HAP-1 (cell line): Measurements from ENCODE around the gene ZNF639.
"Not testable (repeated sequence)": the region's sequence is repeated elsewhere in the genome, so short reads cannot be mapped to it uniquely, and the experiment has no call there.

Experiments used
- DNase-seq, 2 experiments: peaks; one replicate each; pipeline ENCODE4 v3.0.0-alpha.2; 2016 to 2020; ENCODE audit warnings: low spot score in 2 of 2
- H3K27me3 ChIP-seq: fragments of 250-450 bp; sonication (Bioruptor Pico); 2 replicates; pipeline ENCODE4 v1.5.1; 2020; ENCODE audit warnings: low read depth, mild to moderate bottlenecking, moderate library complexity
- H3K36me3 ChIP-seq: fragments of 250-450 bp; sonication (Bioruptor Pico); replicated peaks from 2 replicates; pipeline ENCODE4 v1.5.1; 2020; ENCODE audit warnings: mild to moderate bottlenecking
- H3K4me1 ChIP-seq: fragments of 250-450 bp; sonication (Bioruptor Pico); 2 replicates; pipeline ENCODE4 v1.5.1; 2020; ENCODE audit warnings: mild to moderate bottlenecking
- H3K4me3 ChIP-seq: fragments of 250-450 bp; sonication (Bioruptor Pico); 2 replicates; pipeline ENCODE4 v1.5.1; 2020; ENCODE audit warnings: mild to moderate bottlenecking, moderate library complexity
- H3K9me3 ChIP-seq: fragments of 250-450 bp; sonication (Bioruptor Pico); 2 replicates; pipeline ENCODE4 v1.5.1; 2020; ENCODE audit warnings: mild to moderate bottlenecking, moderate library complexity
- in situ Hi-C: fragments of 300-500 bp; cut with MboI; formaldehyde crosslinking; loops from 3 replicates; pipeline ENCODE4 v1.14.3; 2020; ENCODE audit warnings: low sequenced_read_pairs, inconsistent platforms, mixed read lengths

Gene ZNF639, protein sequence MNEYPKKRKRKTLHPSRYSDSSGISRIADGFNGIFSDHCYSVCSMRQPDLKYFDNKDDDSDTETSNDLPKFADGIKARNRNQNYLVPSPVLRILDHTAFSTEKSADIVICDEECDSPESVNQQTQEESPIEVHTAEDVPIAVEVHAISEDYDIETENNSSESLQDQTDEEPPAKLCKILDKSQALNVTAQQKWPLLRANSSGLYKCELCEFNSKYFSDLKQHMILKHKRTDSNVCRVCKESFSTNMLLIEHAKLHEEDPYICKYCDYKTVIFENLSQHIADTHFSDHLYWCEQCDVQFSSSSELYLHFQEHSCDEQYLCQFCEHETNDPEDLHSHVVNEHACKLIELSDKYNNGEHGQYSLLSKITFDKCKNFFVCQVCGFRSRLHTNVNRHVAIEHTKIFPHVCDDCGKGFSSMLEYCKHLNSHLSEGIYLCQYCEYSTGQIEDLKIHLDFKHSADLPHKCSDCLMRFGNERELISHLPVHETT

GRCh38 chr3:179322286-179323196 is at the start of gene ZNF639:
Gene ZNF639, plus strand, starts transcription at chr3:179323031. Its CDS starts 5,263 bp downstream, at chr3:179328294.
- peak; percentile 83 to 93 for DNase-seq
- in situ Hi-C loops = loop anchor here (10.0 to 25.0 kb wide), 3 partner anchors 185 to 885 kb away; partner anchors contain the start of genes ACTL6A and PIK3CA
- H3K27me3 ChIP-seq = no peaks in the 10 kb centered on the region
- H3K36me3 ChIP-seq = peaks cover 19% of the 10 kb centered on the region
- peaks cover 19% of the 10 kb centered on the region for H3K4me1 ChIP-seq
- peak within 1 kb of the TSS; percentile 87 for H3K4me3 ChIP-seq
- H3K9me3 ChIP-seq = no peaks in the 10 kb centered on the region

GRCh38 chr3:179274434-179274833 is 48.4 kb upstream of the ZNF639 start:
- DNase-seq, H3K36me3 ChIP-seq, H3K27me3 ChIP-seq, H3K4me1 ChIP-seq, H3K4me3 ChIP-seq, H3K9me3 ChIP-seq, in situ Hi-C loops: not testable (repeated sequence)

DNA sequence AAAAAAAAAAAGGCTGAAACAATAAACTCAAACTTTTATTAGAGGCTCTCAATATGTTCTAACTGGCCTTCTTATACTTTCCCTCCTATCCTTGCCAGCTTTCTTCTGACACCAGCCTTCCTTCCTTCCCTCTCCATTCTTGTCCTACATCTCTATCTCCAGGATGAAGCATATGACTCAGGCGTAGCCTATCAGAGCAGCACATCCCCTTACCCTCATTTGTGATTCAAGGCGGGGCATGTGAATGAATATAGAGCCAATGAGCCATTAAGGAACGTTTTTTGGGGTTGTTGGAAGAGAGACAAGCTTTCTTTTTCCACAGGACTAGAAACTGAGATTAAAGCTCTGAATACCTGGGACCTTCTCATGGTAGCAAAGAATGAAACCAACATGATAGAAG is 46.8 kb upstream of the ZNF639 start:
- no peak for DNase-seq
- Histone ChIP-seq H3K27me3 (no peaks in the 10 kb centered on the region), H3K36me3 (no peaks in the 10 kb centered on the region), H3K4me1 (no peaks in the 10 kb centered on the region), H3K9me3 (no peaks in the 10 kb centered on the region), H3K4me3 (no peak overlapping the region)
- in situ Hi-C loops = no loop called here

DNA sequence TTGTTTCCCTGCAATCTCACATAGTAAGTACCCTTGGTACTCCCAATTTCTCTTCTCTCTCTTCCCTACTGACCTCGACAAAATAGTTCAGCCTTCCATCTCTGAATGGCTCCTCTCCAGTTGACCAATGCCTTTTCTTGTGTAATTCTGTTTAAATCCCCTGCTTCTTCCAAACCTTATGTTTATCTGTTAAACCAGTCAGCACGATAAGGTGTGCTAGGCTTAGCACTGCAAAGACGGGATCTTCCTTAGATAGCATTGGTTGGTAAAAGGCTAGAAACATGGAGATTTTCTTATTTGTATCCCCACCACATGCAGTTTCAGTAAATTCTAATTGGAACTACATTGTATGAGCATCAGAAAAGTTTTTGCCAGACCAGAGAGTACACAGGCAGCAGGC is 46.1 kb upstream of the ZNF639 start:
- no peak for DNase-seq
- no peaks in the 10 kb centered on the region for H3K36me3 ChIP-seq
- in situ Hi-C loops = no loop called here
- no peaks in the 10 kb centered on the region for H3K4me1 ChIP-seq
- no peak overlapping the region for H3K4me3 ChIP-seq
- no peaks in the 10 kb centered on the region for H3K27me3 ChIP-seq
- no peaks in the 10 kb centered on the region for H3K9me3 ChIP-seq

- Histone ChIP-seq H3K4me1 (no peaks in the 10 kb centered on the region), H3K4me3 (no peak overlapping the region), H3K36me3 (no peaks in the 10 kb centered on the region), H3K27me3 (no peaks in the 10 kb centered on the region), H3K9me3 (no peaks in the 10 kb centered on the region)
- no peak for DNase-seq
- in situ Hi-C loops = no loop called here
These were observed 44.7 kb upstream of the ZNF639 start for GRCh38 chr3:179278151-179278550.

- H3K27me3 ChIP-seq = no peaks in the 10 kb centered on the region; the same call in 1 of the 2 replicates
- H3K9me3 ChIP-seq = no peaks in the 10 kb centered on the region
- H3K4me1 ChIP-seq = peaks cover under 1% of the 10 kb centered on the region; the same call in 1 of the 2 replicates
- in situ Hi-C loops = no loop called here
- DNase-seq = peak in 1 of 2 experiments; percentile 7
- H3K36me3 ChIP-seq = no peaks in the 10 kb centered on the region
- H3K4me3 ChIP-seq = no peak overlapping the region
These were observed 43.7 kb upstream of the ZNF639 start for GRCh38 chr3:179278932-179279693.

GRCh38 chr3:179279837-179280236 is 43.0 kb upstream of the ZNF639 start:
- Histone ChIP-seq H3K27me3 (no peaks in the 10 kb centered on the region; the same call in 1 of the 2 replicates), H3K36me3 (no peaks in the 10 kb centered on the region), H3K4me1 (peaks cover 4% of the 10 kb centered on the region; the same call in 1 of the 2 replicates), H3K9me3 (no peaks in the 10 kb centered on the region), H3K4me3 (no peak overlapping the region)
- in situ Hi-C loops = no loop called here
- no peak for DNase-seq

DNA sequence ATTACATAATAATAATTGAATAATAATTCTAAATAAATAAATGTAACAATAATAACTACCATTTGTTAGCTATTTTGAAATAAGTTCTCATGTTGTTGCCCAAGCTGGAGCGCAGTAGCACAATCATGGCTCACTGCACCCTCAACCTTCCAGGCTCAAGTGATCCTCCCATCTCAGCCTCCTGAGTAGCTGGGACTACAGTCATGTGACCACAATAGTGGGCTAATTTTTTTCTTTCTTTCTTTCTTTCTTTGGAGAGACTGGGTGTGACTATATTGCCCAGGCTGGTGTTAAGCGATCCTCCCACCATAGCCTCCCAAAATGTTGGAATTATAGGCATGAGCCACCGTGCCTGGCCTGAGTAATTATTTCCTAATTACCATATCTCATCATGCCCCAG is 41.0 kb upstream of the ZNF639 start:
- peaks cover 4% of the 10 kb centered on the region; the same call in 1 of the 2 replicates for H3K4me1 ChIP-seq
- DNase-seq = no peak
- H3K36me3 ChIP-seq = no peaks in the 10 kb centered on the region
- no peaks in the 10 kb centered on the region for H3K9me3 ChIP-seq
- H3K27me3 ChIP-seq = no peaks in the 10 kb centered on the region; the same call in 1 of the 2 replicates
- in situ Hi-C loops = no loop called here
- H3K4me3 ChIP-seq = no peak overlapping the region

GRCh38 chr3:179286331-179286730 is 36.5 kb upstream of the ZNF639 start:
- no peak overlapping the region for H3K4me3 ChIP-seq
- no peaks in the 10 kb centered on the region; the same call in 1 of the 2 replicates for H3K27me3 ChIP-seq
- H3K9me3 ChIP-seq = no peaks in the 10 kb centered on the region
- peaks cover 4% of the 10 kb centered on the region; the same call in 1 of the 2 replicates for H3K4me1 ChIP-seq
- DNase-seq = no peak
- no peaks in the 10 kb centered on the region for H3K36me3 ChIP-seq
- in situ Hi-C loops = no loop called here

DNA sequence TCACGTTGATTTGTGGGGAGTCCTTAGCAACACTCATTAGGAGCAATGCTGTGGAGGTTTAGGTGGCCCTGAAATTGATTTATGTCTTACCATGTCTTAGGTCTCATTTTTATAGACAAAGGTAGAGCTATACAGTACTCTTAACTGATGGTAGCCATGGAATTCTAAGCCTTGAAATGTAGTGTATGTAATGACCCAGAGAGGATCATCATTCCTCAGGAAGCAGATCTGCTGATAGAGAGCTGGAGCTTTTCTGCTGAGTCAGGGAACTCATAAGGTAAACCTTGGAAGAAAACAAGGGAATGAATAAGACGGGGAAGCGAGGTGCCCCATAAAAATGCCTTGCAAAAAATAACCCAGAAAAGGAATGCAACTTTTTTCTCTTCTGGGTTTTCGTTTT is 34.0 kb upstream of the ZNF639 start:
- H3K4me3 ChIP-seq = no peak overlapping the region
- in situ Hi-C loops = no loop called here
- H3K36me3 ChIP-seq = no peaks in the 10 kb centered on the region
- H3K9me3 ChIP-seq = no peaks in the 10 kb centered on the region
- no peak for DNase-seq
- H3K27me3 ChIP-seq = no peaks in the 10 kb centered on the region; the same call in 1 of the 2 replicates
- peaks cover 4% of the 10 kb centered on the region; the same call in 1 of the 2 replicates for H3K4me1 ChIP-seq

DNA sequence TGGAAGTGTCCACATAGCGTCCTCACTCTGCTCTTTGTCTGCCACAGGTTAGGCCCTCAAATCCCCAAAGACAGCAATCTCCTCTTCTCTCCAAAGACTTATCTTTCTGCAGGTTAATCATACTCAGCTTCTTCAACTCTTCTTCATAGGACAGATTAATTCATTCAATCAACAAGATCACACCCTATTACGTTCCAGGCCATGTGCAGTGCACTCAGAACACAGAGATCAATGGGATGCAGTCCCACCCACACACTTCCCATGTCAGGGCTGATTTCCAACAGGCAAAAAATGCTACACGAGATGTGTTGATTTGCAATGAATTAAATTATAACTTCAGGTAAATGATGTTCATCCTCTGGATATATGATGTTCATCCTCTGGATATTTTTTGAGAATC is 33.5 kb upstream of the ZNF639 start:
- Histone ChIP-seq H3K27me3 (no peaks in the 10 kb centered on the region; the same call in 1 of the 2 replicates), H3K36me3 (no peaks in the 10 kb centered on the region), H3K4me3 (no peak overlapping the region), H3K9me3 (no peaks in the 10 kb centered on the region), H3K4me1 (peaks cover 4% of the 10 kb centered on the region)
- no peak for DNase-seq
- in situ Hi-C loops = no loop called here

GRCh38 chr3:179292450-179292849 is 30.4 kb upstream of the ZNF639 start:
- in situ Hi-C loops = no loop called here
- H3K27me3 ChIP-seq = no peaks in the 10 kb centered on the region; the same call in 1 of the 2 replicates
- no peaks in the 10 kb centered on the region for H3K9me3 ChIP-seq
- no peaks in the 10 kb centered on the region for H3K36me3 ChIP-seq
- H3K4me3 ChIP-seq = no peak overlapping the region
- DNase-seq = no peak
- peaks cover 8% of the 10 kb centered on the region for H3K4me1 ChIP-seq
